Keratinocyte (primary cell): ENCODE results near the gene CRADD.

Experiments
- CTCF ChIP-seq, 3 experiments: IDR thresholded peaks in 1 of 3; conservative IDR thresholded peaks in 1 of 3; optimal IDR thresholded peaks in 1 of 3; 2 replicates in 2 of 3; 3 replicates in 1 of 3; pipeline versions ENCODE3 to v1.5.1; 2011; ENCODE audit warnings: low read length in 3 of 3, mild to moderate bottlenecking in 3 of 3, moderate library complexity in 2 of 3, control low read depth in 1 of 3, inconsistent platforms in 1 of 3; ENCODE audit not compliant: insufficient read depth in 2 of 3; ENCODE audit errors: extremely low read depth in 1 of 3
- EZH2 ChIP-seq: IDR thresholded peaks from one replicate; pipeline ENCODE4 v1.6.1; 2012; ENCODE audit warnings: inconsistent platforms, mild to moderate bottlenecking, low read length, moderate library complexity

- no peak for TF ChIP-seq CTCF (optimal IDR thresholded peaks at IDR 0.05 in 1 of 3, IDR thresholded peaks at IDR 0.05 in 1 of 3, conservative IDR thresholded peaks at IDR 0.05 in 1 of 3; ENCODE audit: extremely low read depth in 1 of 3, insufficient read depth in 2 of 3, low read length in 3 of 3)
- no peak for TF ChIP-seq EZH2
Observed at GRCh38 chr12:93939641-93940325, 262.6 kb downstream of the CRADD start.
